Spleen (tissue), 11 donors: ENCODE data around the gene TENM4. TPM values are rescaled to one million over a fixed set of nuclear protein-coding genes. Genes with fewer than 3 reads are reported as not detected.

ENCODE experiments used
- DNase-seq: peaks from one replicate; pipeline ENCODE4 v3.0.0-alpha.2; 2020
- H3K27ac ChIP-seq, 8 donors: fragments of 200-600 bp; sonication (generic) in 7 of 8; 1 replicate in 4 of 8; 2 replicates in 4 of 8; pipeline versions ENCODE4 v1.5.0 to v1.8.0; 2016 to 2021; ENCODE audit warnings: inconsistent platforms in 4 of 8, mild to moderate bottlenecking in 4 of 8, moderate library complexity in 1 of 8
- H3K27me3 ChIP-seq, 7 donors: fragments of 200-600 bp; sonication (generic) in 6 of 7; replicated peaks in 1 of 7; 1 replicate in 4 of 7; 2 replicates in 3 of 7; pipeline versions ENCODE4 v1.5.0 to v1.8.0; 2016 to 2021; ENCODE audit warnings: inconsistent platforms in 3 of 7, mild to moderate bottlenecking in 1 of 7
- H3K36me3 ChIP-seq, 6 donors: fragments of 200-600 bp; sonication (generic) in 5 of 6; 1 replicate in 4 of 6; 2 replicates in 2 of 6; pipeline versions ENCODE4 v1.5.0 to v1.8.0; 2016 to 2021; ENCODE audit warnings: inconsistent platforms in 2 of 6
- H3K4me1 ChIP-seq, 6 donors: fragments of 200-600 bp; sonication (generic) in 5 of 6; 1 replicate in 3 of 6; 2 replicates in 3 of 6; pipeline versions ENCODE4 v1.5.0 to v1.8.0; 2016 to 2021; ENCODE audit warnings: inconsistent platforms in 3 of 6
- H3K4me3 ChIP-seq, 8 donors: fragments of 200-600 bp; sonication (generic) in 7 of 8; 1 replicate in 4 of 8; 2 replicates in 4 of 8; pipeline versions ENCODE4 v1.5.0 to v1.8.0; 2016 to 2021; ENCODE audit warnings: inconsistent platforms in 4 of 8, mild to moderate bottlenecking in 4 of 8, moderate library complexity in 2 of 8
- H3K9me3 ChIP-seq, 8 donors: fragments of 200-600 bp; sonication (generic) in 7 of 8; 1 replicate in 4 of 8; 2 replicates in 4 of 8; pipeline versions ENCODE4 v1.5.0 to v1.8.0; 2016 to 2021; ENCODE audit warnings: inconsistent platforms in 4 of 8
- POLR2A ChIP-seq, 3 donors: fragments of 450-650 bp; IDR thresholded peaks; one replicate each; pipeline ENCODE4 v1.5.1; 2017; ENCODE audit warnings: antibody characterized with exemption in 3 of 3, mild to moderate bottlenecking in 1 of 3
- POLR2AphosphoS5 ChIP-seq, 3 donors: sonication (generic); formaldehyde crosslinking; IDR thresholded peaks; one replicate each; pipeline ENCODE4 v1.5.1; 2017; ENCODE audit warnings: antibody characterized with exemption in 3 of 3
- WGBS, 5 donors: extraction: QIAGEN DNeasy Blood & Tissue Kit in 3 of 5; methylation state at CpG; one replicate each; pipeline versions ENCODE4 v1.1.5 to v1.1.7; 2013 to 2018; 5-methylcytosine and 5-hydroxymethylcytosine counted together
- intact Hi-C: fragments of 100-400 bp; cut with DNase I; formaldehyde crosslinking; loops from one replicate; pipeline ENCODE4 v1.15.0; 2023; ENCODE audit warnings: low total_unique reads
- polyA plus RNA-seq, 3 donors: library from polyadenylated mRNA; stranded (reverse); fragments of 200-250 nt; gene quantifications; one replicate each; pipeline ENCODE4 v1.2.1, GENCODE V29; 2013
- total RNA-seq, 7 donors: library from RNA; depleted of rRNA in 3 of 7; stranded (reverse); fragments of >200 nt in 3 of 7; fragmentation: NEBNext Ultra II Directional in 4 of 7; extraction: Animal tissue kit (Norgen Biotek cat#: 25700) in 4 of 7; gene quantifications; one replicate each; pipeline versions ENCODE4 v1.1.0 to v1.2.1, GENCODE V29; 2016 to 2021
- TF ChIP-seq, protein P1 (sequence below), 11 experiments: fragments of 200-600 bp in 7 of 11; fragments of 450-650 bp in 4 of 11; sonication (generic) in 4 of 11; IDR thresholded peaks in 8 of 11; conservative IDR thresholded peaks in 3 of 11; 1 replicate in 7 of 11; 2 replicates in 4 of 11; pipeline versions ENCODE4 v1.4.0 to v1.8.0; 2016 to 2021; ENCODE audit warnings: antibody characterized with exemption in 11 of 11, inconsistent platforms in 4 of 11, mild to moderate bottlenecking in 1 of 11
- donor health status: healthy with polysubstance abuse.
- donor health status: DM: no; HTN: no; CAD: no; lungs with moderate emphysema.
- donor health status: DM: no; HTN: no; CAD: no.
- donor health status: Bipolar disorder and iron deficiency.
- donor health status: healthy.
- donor health status: DM: no; HTN: no; CAD: no.
- donor health status: DM: yes; HTN: yes; CAD: no.

TENM4 gene
- total and polyA plus RNA-seq, 10 donors = 0.09 to 4.5 (median 1.2) TPM

GRCh38 chr11:78727816-78728215, 713.0 kb downstream of the TENM4 start:
- intact Hi-C loops = no loop called here
- WGBS, 5 donors = 7 to 23% (median 10%) methylated on average over 5 of the region's 5 CpGs
- TF ChIP-seq, protein P1, sequence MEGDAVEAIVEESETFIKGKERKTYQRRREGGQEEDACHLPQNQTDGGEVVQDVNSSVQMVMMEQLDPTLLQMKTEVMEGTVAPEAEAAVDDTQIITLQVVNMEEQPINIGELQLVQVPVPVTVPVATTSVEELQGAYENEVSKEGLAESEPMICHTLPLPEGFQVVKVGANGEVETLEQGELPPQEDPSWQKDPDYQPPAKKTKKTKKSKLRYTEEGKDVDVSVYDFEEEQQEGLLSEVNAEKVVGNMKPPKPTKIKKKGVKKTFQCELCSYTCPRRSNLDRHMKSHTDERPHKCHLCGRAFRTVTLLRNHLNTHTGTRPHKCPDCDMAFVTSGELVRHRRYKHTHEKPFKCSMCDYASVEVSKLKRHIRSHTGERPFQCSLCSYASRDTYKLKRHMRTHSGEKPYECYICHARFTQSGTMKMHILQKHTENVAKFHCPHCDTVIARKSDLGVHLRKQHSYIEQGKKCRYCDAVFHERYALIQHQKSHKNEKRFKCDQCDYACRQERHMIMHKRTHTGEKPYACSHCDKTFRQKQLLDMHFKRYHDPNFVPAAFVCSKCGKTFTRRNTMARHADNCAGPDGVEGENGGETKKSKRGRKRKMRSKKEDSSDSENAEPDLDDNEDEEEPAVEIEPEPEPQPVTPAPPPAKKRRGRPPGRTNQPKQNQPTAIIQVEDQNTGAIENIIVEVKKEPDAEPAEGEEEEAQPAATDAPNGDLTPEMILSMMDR (IDR thresholded peaks at IDR 0.05 in 8 of 11, conservative IDR thresholded peaks at IDR 0.05 in 3 of 11) = no peak
- no peak for TF ChIP-seq POLR2A (IDR thresholded peaks at IDR 0.05)
- Histone ChIP-seq H3K36me3 (no peaks in the 10 kb centered on the region), H3K4me1 (no peaks in the 10 kb centered on the region), H3K9me3 (no peaks in the 10 kb centered on the region), H3K4me3 (no peak overlapping the region), H3K27ac (no peak overlapping the region), H3K27me3 (no peaks in the 10 kb centered on the region)
- DNase-seq = no peak

DNA sequence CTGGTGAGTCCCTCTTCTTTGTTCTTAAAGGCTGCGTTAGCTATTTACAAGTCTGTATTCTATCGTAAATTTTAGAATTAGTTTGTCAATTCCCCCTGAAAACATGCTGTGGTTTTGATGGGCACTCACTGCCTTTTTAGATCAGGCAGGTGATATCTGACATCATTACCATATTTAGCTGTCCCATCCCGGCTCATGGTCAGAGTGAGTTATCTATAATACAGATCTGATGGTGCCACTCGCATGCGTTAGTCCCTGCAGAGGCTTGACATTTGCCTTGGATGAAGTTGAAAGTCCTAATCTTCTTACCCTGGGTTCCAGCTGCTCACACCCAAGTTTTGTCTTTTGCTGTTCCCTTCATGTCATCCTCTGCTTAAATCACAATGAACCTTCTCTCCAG, 715.6 kb downstream of the TENM4 start:
- Histone ChIP-seq H3K27me3 (no peaks in the 10 kb centered on the region), H3K36me3 (no peaks in the 10 kb centered on the region), H3K4me3 (no peak overlapping the region), H3K27ac (no peak overlapping the region), H3K4me1 (no peaks in the 10 kb centered on the region), H3K9me3 (no peaks in the 10 kb centered on the region)
- intact Hi-C loops = no loop called here
- TF ChIP-seq POLR2A (IDR thresholded peaks at IDR 0.05) = no peak
- TF ChIP-seq POLR2AphosphoS5 (IDR thresholded peaks at IDR 0.05) = no peak
- TF ChIP-seq, protein P1 (IDR thresholded peaks at IDR 0.05 in 8 of 11, conservative IDR thresholded peaks at IDR 0.05 in 3 of 11) = no peak
- no peak for DNase-seq
- 89 to 94% (median 92%) methylated on average over 5 of the region's 5 CpGs for WGBS, 5 donors

DNA sequence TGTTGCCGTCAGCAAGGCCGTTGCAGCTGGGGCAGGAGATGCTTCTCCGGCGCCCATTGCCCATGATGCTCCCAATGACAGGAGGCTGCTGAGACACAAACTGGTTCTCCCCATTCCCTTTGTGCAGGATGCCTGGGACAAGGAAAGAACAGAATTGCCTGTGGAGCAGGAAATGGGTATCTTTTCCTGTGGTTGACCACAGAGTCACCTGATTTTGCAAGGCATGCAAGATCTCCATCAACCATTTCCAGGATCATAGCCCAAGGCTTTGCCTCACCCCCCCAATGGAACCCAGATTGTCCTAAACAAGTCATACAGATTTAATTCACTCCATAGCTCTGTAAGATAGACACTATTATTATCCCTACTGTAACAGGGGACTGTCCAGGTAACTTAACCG, 718.0 kb downstream of the TENM4 start:
- Histone ChIP-seq H3K36me3 (no peaks in the 10 kb centered on the region), H3K27ac (no peak overlapping the region), H3K4me1 (no peaks in the 10 kb centered on the region), H3K9me3 (no peaks in the 10 kb centered on the region), H3K27me3 (no peaks in the 10 kb centered on the region), H3K4me3 (no peak overlapping the region)
- intact Hi-C loops = no loop called here
- TF ChIP-seq POLR2A (IDR thresholded peaks at IDR 0.05) = no peak
- TF ChIP-seq, protein P1 (IDR thresholded peaks at IDR 0.05 in 8 of 11, conservative IDR thresholded peaks at IDR 0.05 in 3 of 11) = no peak
- TF ChIP-seq POLR2AphosphoS5 (IDR thresholded peaks at IDR 0.05) = no peak
- no peak for DNase-seq
- 85 to 97% (median 92%) methylated on average over 5 of the region's 5 CpGs for WGBS, 5 donors

DNA sequence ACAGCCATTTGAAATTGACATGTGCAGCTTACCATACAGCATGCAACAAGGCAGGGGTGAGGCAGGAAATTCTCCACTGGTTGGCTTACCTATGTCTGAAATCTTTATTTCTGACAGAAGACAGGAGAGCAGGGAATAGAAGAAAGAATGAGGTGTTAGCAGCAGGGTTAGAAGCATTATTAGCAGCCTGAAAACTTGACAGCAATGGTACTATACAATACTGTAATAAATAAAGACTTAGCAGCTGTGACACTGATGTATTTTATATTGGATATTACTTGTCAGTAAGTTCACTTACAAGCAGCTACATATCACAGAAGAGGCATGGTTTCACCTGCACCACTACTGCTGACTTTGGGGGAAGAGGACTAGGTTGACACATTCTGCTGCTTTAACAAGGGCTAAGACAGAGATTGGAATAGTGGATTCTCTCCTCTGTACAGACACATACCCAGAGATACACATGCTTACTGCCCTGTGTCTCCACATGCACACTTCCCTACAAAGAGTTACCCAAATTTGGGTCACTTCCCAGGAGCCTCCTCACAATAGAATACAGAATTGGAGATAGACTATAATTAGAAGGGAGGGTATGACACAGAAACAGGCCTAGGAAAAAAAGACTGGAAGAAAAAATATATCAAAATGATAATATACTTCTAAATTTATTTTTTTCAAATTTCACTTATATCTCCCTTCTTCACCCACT, 720.4 kb downstream of the TENM4 start:
- no peak for TF ChIP-seq POLR2A (IDR thresholded peaks at IDR 0.05)
- TF ChIP-seq, protein P1 (IDR thresholded peaks at IDR 0.05 in 8 of 11, conservative IDR thresholded peaks at IDR 0.05 in 3 of 11) = no peak
- no peak for TF ChIP-seq POLR2AphosphoS5 (IDR thresholded peaks at IDR 0.05)
- Histone ChIP-seq H3K36me3 (no peaks in the 10 kb centered on the region), H3K4me1 (no peaks in the 10 kb centered on the region), H3K27ac (no peak overlapping the region), H3K4me3 (no peak overlapping the region), H3K27me3 (no peaks in the 10 kb centered on the region), H3K9me3 (no peaks in the 10 kb centered on the region)
- intact Hi-C loops = no loop called here
- no peak for DNase-seq
